A673 (cell line): Measurements from ENCODE around the gene TLCD1.

Experiments used
- CTCF ChIP-seq: fragments of 300-800, 200-600 bp; sonication (generic); conservative IDR thresholded peaks from 2 replicates; pipeline ENCODE4 v1.5.1; 2017; ENCODE audit warnings: low read depth, mild to moderate bottlenecking, antibody characterized with exemption, low read length, moderate library complexity, mixed read lengths
- EZH2 ChIP-seq: fragments of 200-600 bp; sonication (generic); IDR thresholded peaks from 2 replicates; pipeline ENCODE4 v1.6.1; 2017; ENCODE audit warnings: borderline replicate concordance, low read depth, mild to moderate bottlenecking, mixed read lengths, antibody characterized with exemption, low read length; ENCODE audit not compliant: poor library complexity, severe bottlenecking

GRCh38 chr17:28740406-28741357 lies 14.6 kb upstream of the TLCD1 start:
- TF ChIP-seq CTCF (no peak), EZH2 (no peak)
